HEK293T (cell line): Measurements from ENCODE around the gene OR2A14.

Source experiments
- ARNT ChIP-seq: fragments of 450-650 bp; IDR thresholded peaks from 2 replicates; pipeline ENCODE4 v1.6.1; 2017; ENCODE audit warnings: mild to moderate bottlenecking
- ELF4 ChIP-seq: fragments of 450-650 bp; IDR thresholded peaks from 2 replicates; pipeline ENCODE4 v1.6.1; 2017; ENCODE audit warnings: antibody characterized with exemption
- FOXA1 ChIP-seq: fragments of 450-650 bp; IDR thresholded peaks from 2 replicates; pipeline ENCODE4 v1.6.1; 2016; ENCODE audit warnings: mild to moderate bottlenecking
- FOXK2 ChIP-seq: fragments of 450-650 bp; IDR thresholded peaks from 2 replicates; pipeline ENCODE4 v1.6.1; 2016; ENCODE audit warnings: mild to moderate bottlenecking
- FOXM1 ChIP-seq: fragments of 450-650 bp; IDR thresholded peaks from 2 replicates; pipeline ENCODE4 v1.6.1; 2017; ENCODE audit warnings: mild to moderate bottlenecking, borderline replicate concordance
- HDGF ChIP-seq: fragments of 450-650 bp; IDR thresholded peaks from 2 replicates; pipeline ENCODE4 v1.6.1; 2017; ENCODE audit warnings: antibody characterized with exemption, borderline replicate concordance
- L3MBTL2 ChIP-seq: fragments of 450-650 bp; conservative IDR thresholded peaks from 2 replicates; pipeline ENCODE4 v1.6.1; 2016; ENCODE audit warnings: mild to moderate bottlenecking
- LEF1 ChIP-seq: fragments of 450-650 bp; IDR thresholded peaks from 2 replicates; pipeline ENCODE4 v1.6.1; 2017; ENCODE audit warnings: mild to moderate bottlenecking, borderline replicate concordance
- NFRKB ChIP-seq: fragments of 450-650 bp; IDR thresholded peaks from 2 replicates; pipeline ENCODE4 v1.6.1; 2016; ENCODE audit warnings: mild to moderate bottlenecking, moderate library complexity
- SP1 ChIP-seq: fragments of 450-650 bp; IDR thresholded peaks from 2 replicates; pipeline ENCODE4 v1.6.1; 2017
- SUZ12 ChIP-seq: fragments of 450-650 bp; IDR thresholded peaks from 2 replicates; pipeline ENCODE4 v1.6.1; 2016; ENCODE audit warnings: mild to moderate bottlenecking
- TF ChIP-seq, protein P1 (sequence below): fragments of 450-650 bp; IDR thresholded peaks from 2 replicates; pipeline ENCODE4 v1.6.1; 2016

DNA sequence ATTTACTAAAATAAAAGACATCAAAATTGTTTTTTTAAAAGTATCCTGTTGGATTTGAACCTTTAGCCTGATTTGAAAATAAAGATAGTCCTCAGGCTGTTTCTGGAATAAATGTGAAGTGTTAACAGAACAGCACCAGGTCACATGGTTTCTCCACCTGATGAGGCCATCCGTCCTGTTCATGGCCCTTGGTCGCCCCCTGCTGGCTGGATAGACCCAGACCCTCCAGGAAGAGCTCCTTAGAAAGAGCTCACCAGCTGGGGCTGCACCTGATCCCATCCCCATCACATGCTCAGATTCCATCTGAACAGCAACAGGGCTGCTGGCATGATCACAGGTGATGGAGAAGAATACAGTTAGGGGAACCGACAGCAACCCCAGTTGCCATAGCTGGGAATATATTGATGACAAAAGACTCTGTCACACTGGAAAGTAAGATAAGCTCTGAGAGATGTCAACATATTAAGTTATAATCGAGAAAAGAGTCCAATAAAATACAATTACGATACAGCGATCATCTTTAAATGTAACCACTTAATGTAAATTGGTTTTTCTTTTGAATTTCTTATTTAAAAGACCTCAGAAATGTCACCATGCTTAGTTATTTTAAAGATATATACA is 4.8 kb downstream of the OR2A14 start:
- TF ChIP-seq ARNT (no peak), LEF1 (no peak), SUZ12 (no peak), NFRKB (no peak), HDGF (no peak), FOXK2 (no peak), FOXA1 (no peak), SP1 (no peak), L3MBTL2 (no peak; the same call in 1 of the 2 replicates), ELF4 (no peak), FOXM1 (no peak; the same call in 1 of the 2 replicates)
- TF ChIP-seq, protein P1, sequence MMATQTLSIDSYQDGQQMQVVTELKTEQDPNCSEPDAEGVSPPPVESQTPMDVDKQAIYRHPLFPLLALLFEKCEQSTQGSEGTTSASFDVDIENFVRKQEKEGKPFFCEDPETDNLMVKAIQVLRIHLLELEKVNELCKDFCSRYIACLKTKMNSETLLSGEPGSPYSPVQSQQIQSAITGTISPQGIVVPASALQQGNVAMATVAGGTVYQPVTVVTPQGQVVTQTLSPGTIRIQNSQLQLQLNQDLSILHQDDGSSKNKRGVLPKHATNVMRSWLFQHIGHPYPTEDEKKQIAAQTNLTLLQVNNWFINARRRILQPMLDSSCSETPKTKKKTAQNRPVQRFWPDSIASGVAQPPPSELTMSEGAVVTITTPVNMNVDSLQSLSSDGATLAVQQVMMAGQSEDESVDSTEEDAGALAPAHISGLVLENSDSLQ: no peak
